ENCODE measurements around the gene BCLAF3. TPM values are rescaled to one million over a fixed set of nuclear protein-coding genes. Genes with fewer than 3 reads are reported as not detected.

Gene BCLAF3
- total RNA-seq (2014; rRNA removed; shearing (Covaris generic)): 7.0 and 8.3 TPM in 2 replicates

- peak; percentile 85 for DNase-seq (ENCODE audit: low spot score)
Measured at GRCh38 chrX:19990556-19991349, at the start of gene BCLAF3. BCLAF3 (minus strand) TSS chrX:19991061; CDS start chrX:19970264, 20,797 bp downstream.

GRCh38 chrX:20038966-20039365 lies 48.1 kb upstream of the BCLAF3 start:
- DNase-seq (ENCODE audit: low spot score): no peak

- no peak for DNase-seq (ENCODE audit: low spot score)
Measured at GRCh38 chrX:20037186-20037585, 46.3 kb upstream of the BCLAF3 start.

- no peak for DNase-seq (ENCODE audit: low spot score)
Measured at GRCh38 chrX:20032201-20032600, 41.3 kb upstream of the BCLAF3 start.

GRCh38 chrX:20029728-20030127 lies 38.9 kb upstream of the BCLAF3 start:
- no peak for DNase-seq (ENCODE audit: low spot score)

- DNase-seq (ENCODE audit: low spot score): no peak
Measured at GRCh38 chrX:20028588-20028987, 37.7 kb upstream of the BCLAF3 start.

- peak; percentile 60 for DNase-seq (ENCODE audit: low spot score)
Measured at GRCh38 chrX:20026278-20026677, 35.4 kb upstream of the BCLAF3 start.

- DNase-seq (ENCODE audit: low spot score): no peak
Measured at GRCh38 chrX:20019672-20020365, 29.0 kb upstream of the BCLAF3 start.

- DNase-seq (ENCODE audit: low spot score): no peak
Measured at GRCh38 chrX:20016616-20016945, 25.7 kb upstream of the BCLAF3 start.

- no peak for DNase-seq (ENCODE audit: low spot score)
Measured at GRCh38 chrX:20015945-20016615, 25.2 kb upstream of the BCLAF3 start.

- no peak for DNase-seq (ENCODE audit: low spot score)
Measured at GRCh38 chrX:20015422-20015821, 24.6 kb upstream of the BCLAF3 start.

- DNase-seq (ENCODE audit: low spot score): no peak
Measured at GRCh38 chrX:20011608-20012007, 20.7 kb upstream of the BCLAF3 start.

- DNase-seq (ENCODE audit: low spot score): no peak
Measured at GRCh38 chrX:20007962-20008622, 17.2 kb upstream of the BCLAF3 start.

- DNase-seq (ENCODE audit: low spot score): no peak
Measured at GRCh38 chrX:20005883-20006282, 15.0 kb upstream of the BCLAF3 start.

- DNase-seq (ENCODE audit: low spot score): no peak
Measured at GRCh38 chrX:20001588-20001987, 10.7 kb upstream of the BCLAF3 start.

GRCh38 chrX:19991350-19991718 lies 473 bp upstream of the BCLAF3 start:
- no peak for DNase-seq (ENCODE audit: low spot score)

GRCh38 chrX:19990151-19990555 lies 708 bp downstream of the BCLAF3 start:
- DNase-seq (ENCODE audit: low spot score): peak; percentile 14

- DNase-seq (ENCODE audit: low spot score): no peak
Measured at GRCh38 chrX:19987856-19988255, 3.0 kb downstream of the BCLAF3 start.

- DNase-seq (ENCODE audit: low spot score): no peak
Measured at GRCh38 chrX:19986531-19986930, 4.3 kb downstream of the BCLAF3 start.

GRCh38 chrX:19981947-19982346 lies 8.9 kb downstream of the BCLAF3 start:
- no peak for DNase-seq (ENCODE audit: low spot score)

- DNase-seq (ENCODE audit: low spot score): no peak
Measured at GRCh38 chrX:19975845-19976244, 15.0 kb downstream of the BCLAF3 start.

- no peak for DNase-seq (ENCODE audit: low spot score)
Measured at GRCh38 chrX:19972984-19973383, 17.9 kb downstream of the BCLAF3 start.

Data from A172 (cell line).